Measurements from ENCODE around the gene LRP1B. TPM values are rescaled to one million over a fixed set of nuclear protein-coding genes. Genes with fewer than 3 reads are reported as not detected.
"Not testable (repeated sequence)": the region's sequence is repeated elsewhere in the genome, so short reads cannot be mapped to it uniquely, and the experiment has no call there.

The LRP1B gene
- total RNA-seq, 1 donor from 2014 or later, result 0.25 TPM

- Mint-ChIP-seq H3K4me3 (ENCODE audit: unreplicated experiment) (no peak overlapping the region), H3K27ac (ENCODE audit: unreplicated experiment) (no peak overlapping the region)
Observed at GRCh38 chr2:140972724-140973123, 1158.1 kb downstream of the LRP1B start.

GRCh38 chr2:140964324-140964723, 1166.5 kb downstream of the LRP1B start:
- not testable (repeated sequence) for H3K27ac Mint-ChIP-seq (ENCODE audit: unreplicated experiment); H3K4me3 Mint-ChIP-seq (ENCODE audit: unreplicated experiment); H3K27me3 Mint-ChIP-seq (ENCODE audit: low read depth); DNase-seq (ENCODE audit: low spot score); H3K36me3 Mint-ChIP-seq (ENCODE audit: low read depth); H3K4me1 Mint-ChIP-seq (ENCODE audit: low read depth)
- peaks cover 12% of the 10 kb centered on the region for H3K9me3 Mint-ChIP-seq (ENCODE audit: low read depth)
- TF ChIP-seq CTCF (IDR thresholded peaks at IDR 0.05), result peak; percentile 74

More at GRCh38 chr2:140972724-140973123, 1158.1 kb downstream of the LRP1B start:
- H3K9me3 Mint-ChIP-seq (ENCODE audit: low read depth), result peaks cover 9% of the 10 kb centered on the region
- H3K4me1 Mint-ChIP-seq (ENCODE audit: low read depth), result no peaks in the 10 kb centered on the region
- no peaks in the 10 kb centered on the region for H3K36me3 Mint-ChIP-seq (ENCODE audit: low read depth)
- no peak for DNase-seq (ENCODE audit: low spot score)
- no peaks in the 10 kb centered on the region for H3K27me3 Mint-ChIP-seq (ENCODE audit: low read depth)
- TF ChIP-seq CTCF (IDR thresholded peaks at IDR 0.05), result no peak

GRCh38 chr2:140949932-140950331, 1180.9 kb downstream of the LRP1B start:
- no peak overlapping the region for H3K27ac Mint-ChIP-seq (ENCODE audit: unreplicated experiment)
- H3K9me3 Mint-ChIP-seq (ENCODE audit: low read depth), result no peaks in the 10 kb centered on the region
- no peaks in the 10 kb centered on the region for H3K27me3 Mint-ChIP-seq (ENCODE audit: low read depth)
- TF ChIP-seq CTCF (IDR thresholded peaks at IDR 0.05), result no peak
- no peak overlapping the region for H3K4me3 Mint-ChIP-seq (ENCODE audit: unreplicated experiment)
- DNase-seq (ENCODE audit: low spot score), result no peak
- H3K4me1 Mint-ChIP-seq (ENCODE audit: low read depth), result no peaks in the 10 kb centered on the region
- H3K36me3 Mint-ChIP-seq (ENCODE audit: low read depth), result no peaks in the 10 kb centered on the region

GRCh38 chr2:140947236-140947635, 1183.6 kb downstream of the LRP1B start:
- Mint-ChIP-seq H3K27ac (ENCODE audit: unreplicated experiment) (no peak overlapping the region), H3K36me3 (ENCODE audit: low read depth) (no peaks in the 10 kb centered on the region), H3K9me3 (ENCODE audit: low read depth) (no peaks in the 10 kb centered on the region), H3K4me3 (ENCODE audit: unreplicated experiment) (no peak overlapping the region), H3K4me1 (ENCODE audit: low read depth) (no peaks in the 10 kb centered on the region), H3K27me3 (ENCODE audit: low read depth) (no peaks in the 10 kb centered on the region)
- no peak for TF ChIP-seq CTCF (IDR thresholded peaks at IDR 0.05)
- no peak for DNase-seq (ENCODE audit: low spot score)

GRCh38 chr2:140943867-140944266, 1186.9 kb downstream of the LRP1B start:
- Mint-ChIP-seq H3K36me3 (ENCODE audit: low read depth) (no peaks in the 10 kb centered on the region), H3K4me3 (ENCODE audit: unreplicated experiment) (no peak overlapping the region), H3K4me1 (ENCODE audit: low read depth) (no peaks in the 10 kb centered on the region), H3K9me3 (ENCODE audit: low read depth) (no peaks in the 10 kb centered on the region), H3K27me3 (ENCODE audit: low read depth) (no peaks in the 10 kb centered on the region), H3K27ac (ENCODE audit: unreplicated experiment) (no peak overlapping the region)
- no peak for DNase-seq (ENCODE audit: low spot score)
- peak; percentile 32 for TF ChIP-seq CTCF (IDR thresholded peaks at IDR 0.05)
